ENCODE measurements around the gene TTLL7. TPM values are rescaled to one million over a fixed set of nuclear protein-coding genes. Genes with fewer than 3 reads are reported as not detected.

Gene TTLL7
- total and polyA plus RNA-seq, 7 donors: 1.1 to 13.0 (median 5.0) TPM

- H3K27ac ChIP-seq: no peak overlapping the region
- no peak overlapping the region for H3K4me3 ChIP-seq
- no peaks in the 10 kb centered on the region for H3K4me1 ChIP-seq
- H3K36me3 ChIP-seq (ENCODE audit: insufficient read depth in 1 of 2, low read depth in 1 of 2): no peaks in the 10 kb centered on the region
- H3K9me3 ChIP-seq: no peaks in the 10 kb centered on the region
- no peaks in the 10 kb centered on the region for H3K27me3 ChIP-seq (ENCODE audit: insufficient read depth in 3 of 3, low read length in 2 of 3)
- no peak for TF ChIP-seq CTCF (IDR thresholded peaks at IDR 0.05)
- no peak for ATAC-seq
- intact Hi-C loops (cut with DNase I): no loop called here
- DNase-seq: no peak
- 91 to 94% (median 91%) methylated on average over 3 of the region's 3 CpGs for WGBS, 3 donors
Measured at GRCh38 chr1:83850834-83851233, 148.1 kb downstream of the TTLL7 start.

- TF ChIP-seq CTCF (IDR thresholded peaks at IDR 0.05): no peak
- WGBS, 3 donors: 89 to 97% (median 95%) methylated on average over 3 of the region's 3 CpGs
- Histone ChIP-seq H3K4me1 (no peaks in the 10 kb centered on the region), H3K4me3 (no peak overlapping the region), H3K27ac (no peak overlapping the region), H3K9me3 (no peaks in the 10 kb centered on the region), H3K36me3 (ENCODE audit: insufficient read depth in 1 of 2, low read depth in 1 of 2) (no peaks in the 10 kb centered on the region), H3K27me3 (ENCODE audit: insufficient read depth in 3 of 3, low read length in 2 of 3) (no peaks in the 10 kb centered on the region)
- intact Hi-C loops (cut with DNase I): no loop called here
- DNase-seq: no peak
- no peak for ATAC-seq
Measured at GRCh38 chr1:83849191-83850061, 149.5 kb downstream of the TTLL7 start.

GRCh38 chr1:83846138-83846537 lies 152.8 kb downstream of the TTLL7 start:
- Histone ChIP-seq H3K27me3 (ENCODE audit: insufficient read depth in 3 of 3, low read length in 2 of 3) (no peaks in the 10 kb centered on the region), H3K36me3 (ENCODE audit: insufficient read depth in 1 of 2, low read depth in 1 of 2) (no peaks in the 10 kb centered on the region), H3K9me3 (no peaks in the 10 kb centered on the region), H3K4me3 (no peak overlapping the region), H3K27ac (no peak overlapping the region), H3K4me1 (no peaks in the 10 kb centered on the region)
- intact Hi-C loops (cut with DNase I): no loop called here
- no peak for DNase-seq
- no peak for TF ChIP-seq CTCF (IDR thresholded peaks at IDR 0.05)
- WGBS, 3 donors: 91 to 97% (median 92%) methylated on average over 1 of the region's 1 CpG
- no peak for ATAC-seq

GRCh38 chr1:83845437-83846071 lies 153.4 kb downstream of the TTLL7 start:
- intact Hi-C loops (cut with DNase I): no loop called here
- 68 to 70% (median 70%) methylated on average over 4 of the region's 4 CpGs for WGBS, 3 donors
- Histone ChIP-seq H3K36me3 (ENCODE audit: insufficient read depth in 1 of 2, low read depth in 1 of 2) (no peaks in the 10 kb centered on the region), H3K27me3 (ENCODE audit: insufficient read depth in 3 of 3, low read length in 2 of 3) (no peaks in the 10 kb centered on the region), H3K27ac (no peak overlapping the region), H3K4me1 (no peaks in the 10 kb centered on the region), H3K4me3 (no peak overlapping the region), H3K9me3 (no peaks in the 10 kb centered on the region)
- ATAC-seq (no peak), DNase-seq (no peak)
- no peak for TF ChIP-seq CTCF (IDR thresholded peaks at IDR 0.05)

Data from psoas muscle (tissue), 8 donors.